GM21529 (cell line): Measurements from ENCODE around the gene CRACR2B.

Source experiments
- ATAC-seq: cut with Tn5 transposase; IDR thresholded peaks from one replicate; pipeline ENCODE4 v1.9.1; 2021; ENCODE audit not compliant: unreplicated experiment

The CRACR2B gene

DNA sequence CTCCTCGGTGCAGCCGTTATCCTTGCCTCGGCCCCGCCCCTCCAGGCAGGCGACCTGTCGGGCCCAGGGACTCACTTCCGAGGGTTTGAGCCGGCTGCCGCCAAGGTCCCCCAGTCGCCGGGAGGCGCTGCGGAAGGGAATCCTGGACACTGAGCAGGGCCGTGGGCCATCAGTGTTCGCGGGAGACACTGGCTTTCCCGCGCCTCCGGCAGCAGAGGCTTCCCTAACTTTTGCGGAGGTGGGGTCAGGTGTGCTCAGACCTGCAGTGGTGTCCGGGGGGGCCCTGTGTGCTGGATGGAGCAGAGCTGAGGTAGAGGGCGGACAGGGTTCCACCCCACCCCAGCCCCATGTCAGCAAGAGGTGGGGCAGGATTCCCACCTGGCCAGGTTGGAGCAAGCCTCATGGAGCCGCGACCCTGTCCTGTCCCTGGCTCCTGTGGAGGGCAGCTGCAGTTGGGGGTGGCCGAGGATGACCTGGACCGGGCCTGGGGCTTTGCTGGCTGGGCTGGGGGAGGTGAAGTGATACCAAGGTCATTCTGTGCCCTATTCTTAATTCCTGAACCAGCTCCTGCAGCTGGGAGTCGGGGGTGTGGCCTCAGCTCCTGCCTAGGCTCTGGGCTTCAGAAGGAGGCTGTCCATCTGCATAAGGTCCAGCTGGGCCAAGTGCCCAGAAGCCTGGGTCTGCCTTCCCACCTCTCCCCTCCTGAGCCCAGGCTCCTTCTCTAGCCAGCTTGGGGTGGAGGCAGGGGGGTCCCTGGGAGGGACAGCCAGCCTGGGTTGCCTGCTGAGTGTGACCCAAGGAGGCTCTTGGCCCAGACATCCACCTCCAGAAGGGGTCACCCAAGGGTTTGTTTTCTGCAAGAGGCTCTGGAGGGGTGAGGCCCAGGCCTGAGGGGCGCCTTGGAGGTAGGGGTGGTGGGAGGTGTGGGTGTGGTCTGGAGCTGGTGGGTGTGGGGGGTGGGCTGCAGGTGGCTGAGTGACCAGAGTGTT lies 23.4 kb downstream of the CRACR2B start:
- ATAC-seq: no peak

DNA sequence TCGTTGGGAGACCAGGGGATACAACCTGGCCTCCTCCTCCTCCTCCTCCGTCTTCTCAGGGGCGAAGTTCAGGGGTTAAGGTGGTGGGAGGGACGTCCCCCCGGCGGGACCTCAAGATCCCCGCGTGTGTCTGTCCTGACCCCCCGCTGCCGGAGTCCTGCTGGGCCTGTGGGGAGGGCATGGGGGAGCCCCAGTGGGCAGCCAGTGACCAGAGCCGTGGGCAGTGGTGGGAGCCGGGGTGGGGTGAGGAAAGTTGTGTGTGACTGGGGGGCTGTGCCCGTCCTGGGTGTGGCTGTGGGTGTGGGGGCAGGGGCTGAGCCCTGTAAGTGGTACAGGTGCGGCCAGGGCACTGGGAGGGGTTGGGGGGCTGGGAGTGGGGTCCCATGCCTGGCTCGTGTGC lies 25.0 kb downstream of the CRACR2B start:
- no peak for ATAC-seq

DNA sequence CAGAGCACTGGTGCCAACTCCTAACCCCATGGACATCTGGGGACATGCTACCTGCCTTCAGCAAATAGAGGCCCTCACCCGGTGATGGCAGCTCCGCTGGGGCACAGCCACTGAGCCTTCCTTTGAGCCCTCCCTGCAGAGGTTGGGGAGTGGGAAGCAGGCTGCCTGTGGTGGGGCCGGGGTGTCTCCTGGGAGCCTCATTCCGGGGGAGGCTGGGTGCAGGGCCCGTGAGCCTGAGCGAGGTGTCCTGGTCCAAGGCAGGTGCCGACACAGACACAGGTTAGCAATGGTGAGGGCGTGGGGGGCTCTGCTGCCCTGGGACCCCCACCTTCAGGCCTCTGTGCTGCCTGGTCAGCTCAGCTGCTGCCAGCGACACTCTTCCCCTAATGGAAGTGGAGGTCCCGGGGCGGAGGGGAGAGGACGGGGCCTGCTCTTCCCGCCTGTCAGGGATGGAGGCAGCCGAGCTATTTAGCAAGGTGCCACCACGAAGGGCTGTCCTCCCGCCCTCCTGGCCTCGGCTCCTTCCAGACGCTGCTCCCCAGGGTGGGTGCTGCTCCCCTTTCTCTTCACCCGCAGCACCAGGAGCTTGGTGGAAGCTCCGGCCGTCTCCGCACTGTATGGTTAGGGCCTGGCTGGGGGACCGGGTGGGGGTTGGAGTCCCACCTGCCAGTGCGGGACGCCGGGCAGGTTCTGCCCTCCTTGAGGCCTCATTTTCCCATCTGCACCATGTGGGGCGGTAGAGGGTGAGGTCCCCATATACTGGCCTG lies 26.1 kb downstream of the CRACR2B start:
- ATAC-seq: no peak

DNA sequence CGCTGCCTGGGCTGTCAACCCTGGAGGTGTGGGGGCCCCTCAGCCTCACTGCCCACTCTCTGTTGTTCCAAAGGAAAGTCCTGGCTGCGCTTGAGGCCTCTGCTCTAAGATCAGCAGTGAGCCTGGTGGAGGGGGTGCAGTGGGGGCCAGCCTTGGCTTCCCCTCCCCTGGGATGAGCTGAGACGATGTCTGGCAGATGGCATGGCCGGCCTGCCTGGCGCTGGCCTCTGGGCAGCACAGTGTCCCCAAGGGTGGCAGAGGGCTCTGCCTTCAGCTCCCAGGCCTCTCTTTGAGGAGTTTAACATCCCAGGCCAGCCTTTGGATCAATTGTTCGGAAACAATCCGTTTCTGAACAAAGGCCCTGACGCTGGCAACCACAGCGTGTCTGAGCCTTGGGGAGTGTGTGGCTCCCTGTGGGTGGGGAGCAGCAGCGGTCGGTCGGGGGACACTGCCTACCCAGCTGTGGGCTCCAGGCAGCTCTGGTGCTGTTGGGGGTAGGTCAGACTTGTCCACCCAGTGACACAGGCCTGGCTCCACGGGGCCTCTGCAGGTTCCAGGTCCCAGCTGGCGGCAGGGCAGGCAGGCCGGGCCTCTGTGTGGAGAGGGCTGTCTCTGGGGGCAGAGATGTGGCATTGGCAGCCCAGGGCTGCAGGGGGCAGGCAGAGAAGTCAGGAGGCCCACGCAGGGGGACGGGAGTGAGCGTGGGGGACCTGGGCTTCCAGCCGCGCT lies 27.0 kb downstream of the CRACR2B start:
- no peak for ATAC-seq

DNA sequence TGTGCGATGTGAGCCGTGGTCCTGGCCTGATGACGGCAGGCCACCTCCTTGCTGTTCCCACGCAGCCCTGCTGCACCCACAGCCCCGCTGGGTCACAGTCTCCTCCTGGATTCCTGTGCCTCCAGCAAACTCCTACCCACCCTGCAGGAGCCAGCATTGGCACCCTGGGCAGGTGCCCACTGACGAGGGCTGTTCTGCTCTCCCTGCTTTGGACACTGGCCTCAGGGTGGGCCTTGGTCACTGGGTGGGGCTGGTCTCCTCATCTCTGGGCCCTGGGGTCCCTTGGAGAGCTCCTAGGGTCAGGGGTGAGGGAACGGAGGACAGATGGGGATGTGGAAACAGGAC lies 27.6 kb downstream of the CRACR2B start:
- ATAC-seq: no peak

DNA sequence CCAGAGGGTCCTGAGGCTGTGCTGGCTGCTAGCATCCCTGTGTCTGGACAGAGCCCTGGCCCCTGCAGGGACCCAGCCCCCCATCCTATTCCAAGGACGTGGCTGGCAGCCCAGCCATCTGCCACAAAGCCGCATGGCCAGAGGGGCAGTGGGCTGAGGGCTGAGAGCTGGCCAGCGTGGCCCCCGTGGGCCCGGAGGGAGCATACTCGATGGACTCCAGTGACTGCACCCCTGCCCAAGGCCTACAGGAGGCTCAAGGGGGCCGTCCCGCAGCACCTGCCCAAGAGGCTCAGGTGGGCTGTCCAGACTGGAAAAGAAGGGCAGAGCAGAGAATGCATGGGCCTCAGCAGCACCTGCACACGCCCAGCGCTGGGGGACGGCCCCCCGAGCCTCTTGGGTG lies 28.1 kb downstream of the CRACR2B start:
- ATAC-seq: no peak

DNA sequence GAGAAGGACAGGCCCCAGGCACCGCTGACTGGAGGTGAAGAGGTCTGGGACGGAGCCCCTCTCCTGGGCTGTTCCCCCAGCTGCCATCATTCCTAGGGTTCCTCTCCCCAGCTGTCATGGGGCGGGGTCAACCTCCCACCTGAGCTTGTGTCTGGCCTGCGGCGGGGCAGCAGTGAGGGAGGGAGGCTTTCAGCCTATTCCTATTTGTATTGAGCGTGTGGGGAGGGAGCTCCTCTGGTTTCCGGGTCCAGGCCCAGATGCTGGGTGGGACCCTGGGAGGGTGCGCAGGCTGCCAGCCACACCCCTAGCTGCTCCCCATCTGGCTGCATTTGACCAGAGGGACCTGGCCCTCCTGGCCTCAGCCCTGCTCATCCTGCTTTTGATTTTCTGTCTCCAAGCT lies 28.7 kb downstream of the CRACR2B start:
- no peak for ATAC-seq

DNA sequence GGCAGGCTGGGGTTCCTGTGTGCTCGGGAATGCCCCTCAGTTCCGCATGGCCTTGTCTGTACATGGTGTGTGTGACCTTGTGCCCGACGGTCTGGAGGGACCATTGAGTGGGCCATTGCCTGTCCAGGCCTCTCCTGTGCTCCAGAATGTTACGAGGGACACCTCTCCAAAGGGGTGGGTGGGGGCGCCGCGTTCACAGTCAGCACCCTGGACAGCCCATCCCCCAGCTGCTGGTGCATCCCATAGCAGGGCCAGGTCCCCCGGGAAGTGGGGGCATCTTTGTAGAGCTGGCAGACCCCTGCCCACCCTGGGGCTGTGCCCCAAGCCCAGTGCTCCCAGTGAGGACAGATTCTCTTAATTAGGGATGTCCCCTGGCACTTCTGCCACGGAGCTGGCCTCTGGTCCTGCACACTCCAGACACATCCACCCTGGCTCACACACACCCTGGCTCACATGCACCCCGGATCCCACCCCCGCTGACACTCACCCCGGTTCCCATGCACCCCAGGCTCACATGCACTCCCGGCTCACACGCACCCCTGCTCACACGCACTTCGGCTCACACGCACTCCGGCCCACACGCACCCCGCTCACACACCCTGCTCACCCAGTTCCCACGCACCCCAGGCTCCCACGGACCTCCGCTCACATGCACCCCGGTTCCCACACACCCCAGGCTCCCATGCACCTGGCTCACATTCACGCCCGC lies 30.5 kb downstream of the CRACR2B start:
- ATAC-seq: no peak

DNA sequence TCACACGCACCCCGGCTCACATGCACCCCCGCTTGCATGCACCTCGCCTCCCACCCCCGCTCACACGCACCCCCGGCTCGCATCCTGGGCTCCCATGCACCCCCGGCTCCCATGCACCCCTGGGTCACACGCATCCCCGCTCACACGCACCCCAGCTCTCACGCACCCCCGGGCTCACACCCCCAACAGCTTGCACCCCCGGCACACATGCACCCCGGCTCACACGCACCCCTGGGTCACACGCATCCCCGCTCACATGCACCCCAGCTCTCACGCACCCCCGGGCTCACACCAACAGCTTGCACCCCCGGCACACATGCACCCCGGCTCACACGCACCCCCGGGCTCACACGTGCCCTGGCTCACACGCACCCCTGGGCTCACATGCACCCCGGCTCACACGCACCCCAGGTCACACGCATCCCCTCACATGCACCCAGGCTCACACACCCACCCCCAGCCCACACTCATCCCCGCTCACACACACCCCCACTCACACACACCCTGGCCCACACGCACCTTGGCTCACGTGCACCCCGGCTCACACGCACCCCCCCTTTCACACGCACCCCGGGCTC lies 31.1 kb downstream of the CRACR2B start:
- no peak for ATAC-seq

DNA sequence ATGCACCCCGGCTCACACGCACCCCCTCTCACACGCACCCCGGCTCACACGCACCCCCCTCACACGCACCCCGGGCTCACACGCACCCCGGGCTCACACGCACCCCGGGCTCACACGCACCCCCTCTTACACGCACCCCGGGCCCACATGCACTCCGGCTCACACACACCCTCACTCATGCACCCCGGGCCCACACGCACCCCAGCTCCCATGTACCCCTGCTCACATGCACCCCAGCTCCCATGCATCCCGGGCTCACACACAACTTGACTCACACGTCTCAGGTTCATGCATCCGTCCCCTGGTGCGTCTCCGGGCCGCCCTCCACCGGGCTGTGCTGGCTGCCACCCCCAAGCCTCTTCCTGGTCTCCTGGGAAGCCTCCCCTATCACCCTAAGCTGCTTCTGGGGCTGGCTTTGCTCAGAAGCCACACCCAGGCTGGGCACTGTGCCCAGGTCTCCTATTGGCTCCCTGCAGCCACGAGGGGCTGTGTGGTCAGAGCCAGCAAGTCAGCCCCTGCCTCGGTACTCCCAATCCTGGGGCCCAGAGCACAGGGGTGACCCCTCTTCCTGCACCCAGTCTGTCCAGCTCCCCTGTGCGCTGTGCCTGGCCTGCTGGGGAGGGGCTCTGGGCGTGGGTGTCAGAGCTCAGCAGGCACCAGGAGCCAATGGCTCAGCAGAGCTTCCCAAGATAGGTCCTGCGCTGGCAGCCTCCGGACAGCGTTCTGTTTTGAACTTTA lies 31.8 kb downstream of the CRACR2B start:
- no peak for ATAC-seq

DNA sequence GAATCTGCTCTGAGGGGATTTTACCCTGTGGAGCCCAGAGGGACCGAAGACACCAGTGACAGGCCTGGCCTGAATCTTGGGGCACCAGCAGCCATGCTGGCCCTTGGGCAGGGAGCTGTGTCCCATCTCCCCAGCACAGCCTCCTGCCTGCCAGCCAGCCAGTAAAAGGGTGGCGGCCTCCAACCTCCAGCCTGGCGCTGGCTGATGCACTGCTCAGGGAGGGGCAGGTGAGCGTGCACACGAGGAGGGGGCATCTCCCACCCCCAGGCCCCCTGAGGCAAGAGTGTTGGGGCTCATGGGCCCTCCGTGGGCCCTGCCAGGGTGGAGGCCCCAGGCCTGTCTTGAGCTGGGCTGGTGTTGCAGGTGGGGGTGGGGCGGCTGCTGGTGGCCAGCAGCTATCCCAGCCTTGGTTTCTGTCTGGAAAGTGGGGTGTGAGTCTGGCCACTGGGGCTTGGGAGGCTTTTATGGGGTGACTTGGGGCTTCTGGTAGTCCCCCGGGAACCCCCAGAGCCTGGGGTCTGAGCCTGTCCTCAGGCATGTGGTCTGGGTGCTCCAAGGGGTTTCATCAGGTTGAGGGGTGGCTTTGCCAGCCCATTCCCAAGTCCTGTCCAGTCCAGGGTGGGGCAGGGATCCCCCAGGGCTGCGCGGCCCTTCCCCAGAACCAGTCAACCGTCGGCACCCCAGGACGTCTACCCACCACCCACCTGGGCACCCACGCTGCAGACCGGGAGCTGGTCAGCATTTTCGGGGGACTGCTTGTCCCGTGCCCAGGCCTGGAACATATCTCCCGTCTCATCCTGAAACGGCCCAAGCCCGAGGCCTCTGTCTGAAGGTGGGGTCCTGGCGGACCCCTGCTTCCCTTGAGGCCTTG lies 32.8 kb downstream of the CRACR2B start:
- ATAC-seq: no peak

DNA sequence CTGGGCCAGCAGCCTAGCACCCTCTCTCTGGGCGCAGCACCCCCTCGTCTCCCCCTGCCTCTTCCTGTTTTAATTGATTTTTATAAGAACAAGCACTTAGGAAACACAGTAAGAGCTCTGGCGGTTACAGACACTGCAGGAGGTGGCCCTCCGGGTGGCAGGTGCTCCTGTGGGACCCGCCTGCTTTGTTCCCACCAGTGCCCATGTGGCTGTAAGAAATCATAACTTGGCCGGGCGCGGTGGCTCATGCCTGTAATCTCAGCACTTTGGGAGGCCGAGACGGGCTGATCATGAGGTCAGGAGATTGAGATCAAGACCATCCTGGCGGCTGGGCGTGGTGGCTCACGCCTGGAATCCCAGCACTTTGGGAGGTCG lies 33.4 kb downstream of the CRACR2B start:
- ATAC-seq: no peak

DNA sequence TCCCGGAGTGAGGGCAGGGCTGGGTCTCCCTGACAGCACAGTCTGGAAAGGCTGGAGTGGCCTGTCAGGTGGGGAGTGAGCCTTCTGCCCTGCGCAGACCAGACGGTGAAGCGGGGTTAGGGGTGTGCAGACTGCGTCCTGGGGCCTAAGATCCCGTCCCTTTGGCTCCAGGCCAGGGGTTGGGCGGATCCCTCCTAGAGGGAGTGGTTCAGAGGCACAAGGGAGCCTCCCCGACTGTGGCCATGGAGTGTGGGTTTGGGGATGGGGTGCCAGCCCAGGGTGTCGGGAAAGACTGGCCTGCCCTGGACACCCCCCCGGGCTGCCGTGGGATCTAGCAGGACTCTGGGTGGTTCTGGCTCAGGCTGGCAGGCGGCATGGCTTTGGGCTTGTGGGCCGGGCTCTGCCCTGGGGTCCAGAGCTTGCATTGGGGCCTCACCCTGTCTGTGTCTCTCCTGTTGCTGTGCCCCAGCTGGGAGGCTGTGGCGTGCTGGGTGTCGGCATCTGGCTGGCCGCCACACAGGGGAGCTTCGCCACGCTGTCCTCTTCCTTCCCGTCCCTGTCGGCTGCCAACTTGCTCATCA lies 34.5 kb downstream of the CRACR2B start:
- ATAC-seq: no peak

DNA sequence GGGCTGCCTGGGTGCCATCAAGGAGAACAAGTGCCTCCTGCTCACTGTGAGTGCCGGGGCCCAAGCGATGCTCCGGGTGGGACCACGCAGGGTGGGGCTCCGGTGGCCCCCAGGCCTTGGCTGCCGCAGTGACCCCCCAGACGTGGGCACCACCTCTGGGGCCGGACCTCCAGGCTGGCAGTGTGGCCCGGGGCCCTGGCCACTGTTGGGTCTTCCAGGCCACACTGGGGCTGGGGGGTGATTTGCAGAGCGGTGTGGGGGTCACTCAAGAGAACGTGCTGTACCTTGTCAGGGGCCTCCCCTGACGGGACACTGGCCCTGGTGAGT lies 34.9 kb downstream of the CRACR2B start:
- ATAC-seq: no peak

DNA sequence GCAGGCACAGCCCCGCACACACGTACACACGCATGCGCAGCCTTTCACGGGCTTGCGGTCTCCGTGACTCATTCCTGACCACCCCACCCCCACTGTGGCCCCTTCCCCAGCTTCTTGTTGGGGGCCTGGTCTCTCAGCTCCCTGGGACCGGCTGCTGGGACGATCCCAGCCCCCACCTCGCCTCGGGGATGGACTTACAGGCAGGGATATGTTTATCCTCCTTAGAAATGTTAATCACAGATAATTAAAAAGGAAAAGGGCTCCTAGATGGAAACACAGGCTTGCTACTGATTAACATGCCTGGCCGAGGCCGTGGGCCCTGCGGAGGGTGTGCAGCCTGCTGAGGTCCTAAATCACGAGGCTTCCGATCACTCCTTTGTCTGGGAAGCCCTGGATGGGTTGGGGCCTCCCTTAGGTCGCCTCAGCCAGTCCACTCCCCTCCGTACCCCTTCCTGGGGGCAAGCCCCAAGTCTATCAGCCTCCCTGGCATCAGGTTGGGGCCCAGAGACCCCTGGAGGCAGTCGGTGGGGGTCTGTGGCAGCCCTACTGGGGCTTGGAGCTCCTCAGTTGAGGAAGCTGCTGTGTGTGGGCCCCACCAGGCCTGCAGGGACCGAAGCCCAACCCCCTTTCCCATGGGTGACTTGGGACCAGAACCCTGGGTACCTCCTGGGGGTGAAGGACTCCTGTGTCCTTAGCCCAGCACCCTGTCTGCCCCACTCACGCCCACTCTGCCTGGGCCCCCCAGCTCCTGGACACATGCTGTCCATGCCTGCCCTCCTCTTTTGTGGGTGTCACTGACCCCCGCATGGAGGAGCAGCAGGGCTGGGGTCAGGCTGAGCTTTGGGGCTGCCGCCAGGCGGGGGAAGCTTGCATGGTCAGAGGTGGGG lies 35.5 kb downstream of the CRACR2B start:
- ATAC-seq: no peak

DNA sequence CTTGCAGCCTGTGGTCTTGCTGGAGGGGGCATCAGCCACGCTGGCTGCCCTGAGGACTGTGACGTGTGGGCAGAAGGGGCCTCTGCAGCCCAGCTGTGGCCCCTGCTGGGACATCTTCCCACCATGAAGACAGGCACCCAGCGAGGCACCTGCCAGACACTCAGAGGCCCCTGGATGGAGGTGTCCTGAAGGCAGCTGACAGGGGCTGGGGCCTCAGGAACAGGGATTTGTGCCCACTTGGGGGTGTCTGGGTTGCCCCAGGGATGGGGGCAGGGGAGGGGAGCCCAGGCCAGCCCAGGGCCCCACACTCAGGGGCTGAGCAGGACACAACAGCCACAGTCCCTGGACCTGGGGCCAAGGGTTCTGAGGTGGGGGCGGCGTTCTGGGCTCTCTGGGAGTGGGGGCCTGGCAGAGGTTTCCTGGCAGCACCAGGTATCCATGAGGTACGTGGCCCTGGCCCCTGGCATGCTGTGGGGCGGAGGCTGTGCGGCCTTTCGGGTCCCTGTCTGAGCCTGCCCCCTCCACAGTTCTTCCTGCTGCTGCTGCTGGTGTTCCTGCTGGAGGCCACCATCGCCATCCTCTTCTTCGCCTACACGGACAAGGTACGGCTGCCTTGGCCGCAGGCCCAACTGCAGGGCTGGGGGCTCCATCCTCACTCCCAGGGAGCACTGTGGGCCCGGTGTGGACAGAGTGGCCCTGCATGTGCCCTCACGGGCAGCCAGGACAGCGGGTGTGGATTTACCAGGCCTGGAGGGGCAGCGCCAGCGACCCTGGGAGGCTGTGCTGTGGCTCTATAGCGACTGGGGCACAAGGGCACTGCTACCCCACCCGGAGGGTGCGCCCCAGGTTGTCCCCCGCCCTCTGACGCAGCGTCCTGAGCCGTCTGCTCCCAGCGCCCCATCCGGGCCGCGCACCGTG lies 36.5 kb downstream of the CRACR2B start:
- ATAC-seq: no peak

DNA sequence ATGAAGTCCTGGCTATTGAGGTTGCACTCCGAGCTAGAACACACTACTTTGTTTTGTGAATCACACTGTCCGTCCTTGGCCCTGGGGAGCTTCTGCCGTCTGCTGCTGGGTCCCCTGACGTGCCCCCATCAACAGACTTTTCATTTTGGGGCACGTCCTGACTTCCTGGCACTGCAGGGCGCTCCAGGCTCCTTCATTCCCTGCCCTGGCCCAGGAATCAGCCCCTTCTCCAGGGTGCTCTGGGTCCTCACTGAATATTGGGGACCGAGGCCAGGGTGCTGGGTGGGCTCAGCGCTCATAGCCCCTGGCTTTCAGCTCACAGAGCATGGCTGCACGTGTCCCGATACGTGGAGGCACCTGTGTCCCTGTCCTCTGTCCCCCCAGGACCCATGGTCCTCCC lies 37.2 kb downstream of the CRACR2B start:
- no peak for ATAC-seq
